Measurements from ENCODE around the gene CYP4F8.
"Not testable (repeated sequence)": the region's sequence is repeated elsewhere in the genome, so short reads cannot be mapped to it uniquely, and the experiment has no call there.

GRCh38 chr19:15650123-15650522 lies 35.1 kb downstream of the CYP4F8 start:
- TF ChIP-seq POLR2AphosphoS5 (IDR thresholded peaks at IDR 0.05; ENCODE audit: borderline replicate concordance, low read depth, low read length); EZH2 (IDR thresholded peaks at IDR 0.05): not testable (repeated sequence)
